Measurements from ENCODE around the gene PTPRD.

- TF ChIP-seq CTCF (IDR thresholded peaks at IDR 0.05) (no peak), POLR2AphosphoS5 (IDR thresholded peaks at IDR 0.05; ENCODE audit: low read depth, low read length) (no peak), SIN3A (IDR thresholded peaks at IDR 0.05; ENCODE audit: borderline replicate concordance, insufficient read depth, low read depth, low read length) (no peak), TCF7L2 (IDR thresholded peaks at IDR 0.05; ENCODE audit: low read depth, low read length) (no peak)
Measured at GRCh38 chr9:8391566-8391965, 2221.2 kb downstream of the PTPRD start.
